ENCODE measurements around the gene ST13. TPM values are rescaled to one million over a fixed set of nuclear protein-coding genes. Genes with fewer than 3 reads are reported as not detected.
"Not testable (repeated sequence)": the region's sequence is repeated elsewhere in the genome, so short reads cannot be mapped to it uniquely, and the experiment has no call there.

The ST13 gene
- total RNA-seq, 1 donor from 2014 or later = 143 TPM

DNA sequence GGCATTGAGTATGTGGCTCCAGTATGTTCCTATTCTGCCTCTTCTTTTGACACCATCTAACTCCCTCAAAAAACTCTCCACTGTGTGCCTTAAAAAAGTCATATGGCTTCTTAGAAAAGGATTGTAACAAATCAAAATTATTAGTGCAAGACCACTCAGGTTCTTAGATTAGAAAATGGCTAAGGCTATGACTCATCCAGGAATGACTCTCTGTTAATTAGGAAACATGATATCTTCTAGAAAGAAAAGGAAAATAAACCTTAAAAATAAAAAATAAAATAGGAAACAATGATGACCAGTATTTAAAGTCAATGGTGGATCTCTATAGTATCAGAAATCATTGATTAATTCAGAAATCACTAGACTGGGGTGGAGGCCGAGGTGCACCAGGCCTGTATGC, 59.0 kb downstream of the ST13 start:
- Histone ChIP-seq H3K36me3 (no peaks in the 10 kb centered on the region), H3K27ac (no peak overlapping the region), H3K9me3 (no peaks in the 10 kb centered on the region), H3K4me1 (no peaks in the 10 kb centered on the region), H3K4me3 (no peak overlapping the region), H3K27me3 (no peaks in the 10 kb centered on the region)
- no peak for DNase-seq (ENCODE audit: extremely low spot score in 2 of 2)
- TF ChIP-seq POLR2AphosphoS5 (IDR thresholded peaks at IDR 0.05; ENCODE audit: insufficient read depth in 1 of 2, low read depth in 1 of 2) = no peak
- TF ChIP-seq, protein P1, sequence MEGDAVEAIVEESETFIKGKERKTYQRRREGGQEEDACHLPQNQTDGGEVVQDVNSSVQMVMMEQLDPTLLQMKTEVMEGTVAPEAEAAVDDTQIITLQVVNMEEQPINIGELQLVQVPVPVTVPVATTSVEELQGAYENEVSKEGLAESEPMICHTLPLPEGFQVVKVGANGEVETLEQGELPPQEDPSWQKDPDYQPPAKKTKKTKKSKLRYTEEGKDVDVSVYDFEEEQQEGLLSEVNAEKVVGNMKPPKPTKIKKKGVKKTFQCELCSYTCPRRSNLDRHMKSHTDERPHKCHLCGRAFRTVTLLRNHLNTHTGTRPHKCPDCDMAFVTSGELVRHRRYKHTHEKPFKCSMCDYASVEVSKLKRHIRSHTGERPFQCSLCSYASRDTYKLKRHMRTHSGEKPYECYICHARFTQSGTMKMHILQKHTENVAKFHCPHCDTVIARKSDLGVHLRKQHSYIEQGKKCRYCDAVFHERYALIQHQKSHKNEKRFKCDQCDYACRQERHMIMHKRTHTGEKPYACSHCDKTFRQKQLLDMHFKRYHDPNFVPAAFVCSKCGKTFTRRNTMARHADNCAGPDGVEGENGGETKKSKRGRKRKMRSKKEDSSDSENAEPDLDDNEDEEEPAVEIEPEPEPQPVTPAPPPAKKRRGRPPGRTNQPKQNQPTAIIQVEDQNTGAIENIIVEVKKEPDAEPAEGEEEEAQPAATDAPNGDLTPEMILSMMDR (IDR thresholded peaks at IDR 0.05) = no peak
- TF ChIP-seq POLR2A (IDR thresholded peaks at IDR 0.05) = no peak
- intact Hi-C loops (cut with DNase I) = no loop called here

DNA sequence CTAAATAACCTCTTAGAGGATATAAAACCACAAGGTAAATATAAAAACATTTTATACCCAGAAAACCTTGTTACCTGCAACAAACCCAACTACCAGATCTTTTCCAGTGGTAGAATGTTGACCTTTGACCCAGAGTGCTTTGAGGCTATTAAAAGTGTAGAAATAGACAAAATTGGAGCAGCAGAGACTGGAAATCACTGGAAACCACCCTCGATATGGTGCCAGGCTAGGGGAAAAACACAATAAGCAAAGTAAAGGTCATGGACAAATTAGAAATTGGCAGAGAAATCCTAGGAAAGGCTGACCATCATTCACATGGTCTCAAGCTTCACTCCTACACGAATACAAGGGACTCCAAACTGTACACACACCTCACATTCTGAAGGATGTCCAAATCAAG, 64.0 kb downstream of the ST13 start:
- no peaks in the 10 kb centered on the region for H3K4me1 ChIP-seq
- intact Hi-C loops (cut with DNase I) = no loop called here
- no peak for DNase-seq (ENCODE audit: extremely low spot score in 2 of 2)
- H3K4me3 ChIP-seq = no peak overlapping the region
- TF ChIP-seq POLR2AphosphoS5 (IDR thresholded peaks at IDR 0.05; ENCODE audit: insufficient read depth in 1 of 2, low read depth in 1 of 2) = no peak
- no peak for TF ChIP-seq POLR2A (IDR thresholded peaks at IDR 0.05)
- TF ChIP-seq, protein P1 (IDR thresholded peaks at IDR 0.05) = no peak
- H3K9me3 ChIP-seq = no peaks in the 10 kb centered on the region
- H3K27me3 ChIP-seq = no peaks in the 10 kb centered on the region
- peaks cover 0 to 6% of the 10 kb centered on the region in 2 donors for H3K36me3 ChIP-seq
- no peak overlapping the region for H3K27ac ChIP-seq

DNA sequence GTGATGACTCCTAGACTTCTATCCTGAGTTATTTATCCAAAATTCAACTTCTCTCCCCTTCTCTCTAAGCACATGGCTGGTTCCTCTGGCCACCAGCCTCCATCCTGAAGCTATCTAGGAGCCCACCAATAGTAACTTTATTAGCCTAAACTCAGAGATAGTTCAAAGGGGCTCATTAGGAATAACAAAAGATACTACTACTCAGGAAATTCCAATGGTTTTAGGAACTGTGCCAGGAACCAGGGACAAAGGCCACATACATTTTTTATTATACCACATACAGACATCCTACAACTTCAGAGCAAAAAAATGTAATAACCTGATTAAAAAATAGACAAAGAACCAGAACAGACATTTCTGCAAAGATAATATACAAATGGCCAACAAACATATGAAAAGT, 65.2 kb downstream of the ST13 start:
- peaks cover 0 to 6% of the 10 kb centered on the region in 2 donors for H3K36me3 ChIP-seq

DNA sequence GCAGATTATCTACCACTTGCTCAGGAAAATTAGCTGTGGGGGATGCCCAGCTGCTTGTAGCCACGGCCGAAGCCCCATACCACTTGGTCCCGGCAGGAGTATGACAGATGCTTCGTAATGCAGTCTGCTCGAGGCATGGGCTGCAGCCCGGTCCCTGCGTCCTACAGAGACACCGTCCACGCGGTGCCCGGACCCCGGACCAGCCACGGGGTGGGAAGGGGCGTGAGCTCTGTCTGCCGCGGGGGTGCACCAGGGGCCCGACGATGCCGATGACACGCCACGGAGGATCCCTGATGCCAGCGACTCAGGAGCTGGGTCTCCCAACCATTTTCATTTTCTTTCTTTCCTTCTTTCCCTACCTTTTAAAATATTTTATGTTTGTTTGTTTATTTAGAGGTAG, 67.3 kb downstream of the ST13 start:
- Histone ChIP-seq H3K27me3 (no peaks in the 10 kb centered on the region), H3K27ac (no peak overlapping the region), H3K9me3 (no peaks in the 10 kb centered on the region), H3K36me3 (peaks cover 0 to 6% of the 10 kb centered on the region in 2 donors), H3K4me1 (no peaks in the 10 kb centered on the region), H3K4me3 (no peak overlapping the region)
- intact Hi-C loops (cut with DNase I) = no loop called here
- TF ChIP-seq POLR2A (IDR thresholded peaks at IDR 0.05) (no peak), POLR2AphosphoS5 (IDR thresholded peaks at IDR 0.05; ENCODE audit: insufficient read depth in 1 of 2, low read depth in 1 of 2) (no peak)
- TF ChIP-seq, protein P1 (IDR thresholded peaks at IDR 0.05) = no peak
- no peak for DNase-seq (ENCODE audit: extremely low spot score in 2 of 2)

More for the DNA sequence above, 65.2 kb downstream of the ST13 start:
- Histone ChIP-seq H3K27ac (no peak overlapping the region), H3K27me3 (no peaks in the 10 kb centered on the region), H3K9me3 (no peaks in the 10 kb centered on the region), H3K4me1 (no peaks in the 10 kb centered on the region), H3K4me3 (no peak overlapping the region)
- intact Hi-C loops (cut with DNase I) = no loop called here
- TF ChIP-seq POLR2AphosphoS5 (IDR thresholded peaks at IDR 0.05; ENCODE audit: insufficient read depth in 1 of 2, low read depth in 1 of 2) (no peak), POLR2A (IDR thresholded peaks at IDR 0.05) (no peak)
- TF ChIP-seq, protein P1 (IDR thresholded peaks at IDR 0.05) = no peak
- no peak for DNase-seq (ENCODE audit: extremely low spot score in 2 of 2)

DNA sequence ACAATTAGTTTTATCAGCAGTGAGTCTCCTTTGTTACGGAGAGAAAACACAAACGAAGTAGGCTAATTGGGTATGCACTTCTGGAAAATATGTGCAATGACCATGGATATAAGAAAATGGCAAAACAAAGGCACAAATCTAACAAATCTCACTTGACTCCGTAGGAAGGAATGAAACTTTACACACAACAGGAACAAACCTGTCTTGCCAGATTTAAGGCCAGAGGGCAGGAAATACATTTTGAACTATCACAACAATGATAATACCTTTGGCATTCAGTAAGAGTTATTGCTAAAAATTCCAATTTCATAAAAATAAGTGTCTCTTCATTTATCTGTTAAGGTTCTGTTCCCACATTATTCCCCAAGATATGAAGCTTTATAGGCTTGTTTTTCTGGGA, 73.9 kb downstream of the ST13 start:
- TF ChIP-seq, protein P1 (IDR thresholded peaks at IDR 0.05) = no peak
- no peak for TF ChIP-seq POLR2A (IDR thresholded peaks at IDR 0.05)
- intact Hi-C loops (cut with DNase I) = no loop called here
- Histone ChIP-seq H3K27me3 (no peaks in the 10 kb centered on the region), H3K27ac (no peak overlapping the region), H3K4me3 (no peak overlapping the region), H3K36me3 (no peaks in the 10 kb centered on the region), H3K4me1 (no peaks in the 10 kb centered on the region), H3K9me3 (no peaks in the 10 kb centered on the region)
- DNase-seq (ENCODE audit: extremely low spot score in 2 of 2) = no peak

DNA sequence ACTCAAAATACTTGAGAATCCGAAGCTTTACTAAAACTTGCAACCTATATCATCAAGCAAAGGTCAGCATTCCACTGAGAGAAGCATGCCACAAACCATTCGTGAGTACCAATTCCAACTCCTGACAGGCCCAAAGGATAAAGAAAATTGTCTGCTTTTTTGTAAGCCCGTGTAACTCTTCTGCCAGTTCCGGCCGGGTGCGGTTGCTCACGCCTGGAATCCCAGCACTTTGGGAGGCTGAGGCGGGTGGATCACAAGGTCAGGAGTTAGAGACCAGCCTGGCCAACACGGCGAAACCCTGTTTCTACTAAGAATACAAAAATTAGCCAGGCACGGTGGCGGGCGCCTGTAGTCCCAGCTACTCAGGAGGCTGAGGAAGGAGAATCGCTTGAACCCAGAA, 74.7 kb downstream of the ST13 start:
- H3K4me1 ChIP-seq; DNase-seq (ENCODE audit: extremely low spot score in 2 of 2); intact Hi-C loops (cut with DNase I); H3K9me3 ChIP-seq; H3K27ac ChIP-seq; H3K4me3 ChIP-seq; H3K36me3 ChIP-seq; H3K27me3 ChIP-seq: not testable (repeated sequence)

Measured in vagina (tissue), 2 donors.